Measurements from ENCODE around the gene C1orf226.

- TF ChIP-seq MAX (IDR thresholded peaks at IDR 0.05) (no peak), POLR2A (IDR thresholded peaks at IDR 0.05; ENCODE audit: borderline replicate concordance, extremely low read depth, insufficient read depth, insufficient read length) (no peak), ZNF274 (IDR thresholded peaks at IDR 0.05; ENCODE audit: low read depth, low read length) (no peak), RAD21 (IDR thresholded peaks at IDR 0.05; ENCODE audit: low read depth) (peak; percentile 93), JUND (IDR thresholded peaks at IDR 0.05) (no peak)
- TF ChIP-seq, protein P1, sequence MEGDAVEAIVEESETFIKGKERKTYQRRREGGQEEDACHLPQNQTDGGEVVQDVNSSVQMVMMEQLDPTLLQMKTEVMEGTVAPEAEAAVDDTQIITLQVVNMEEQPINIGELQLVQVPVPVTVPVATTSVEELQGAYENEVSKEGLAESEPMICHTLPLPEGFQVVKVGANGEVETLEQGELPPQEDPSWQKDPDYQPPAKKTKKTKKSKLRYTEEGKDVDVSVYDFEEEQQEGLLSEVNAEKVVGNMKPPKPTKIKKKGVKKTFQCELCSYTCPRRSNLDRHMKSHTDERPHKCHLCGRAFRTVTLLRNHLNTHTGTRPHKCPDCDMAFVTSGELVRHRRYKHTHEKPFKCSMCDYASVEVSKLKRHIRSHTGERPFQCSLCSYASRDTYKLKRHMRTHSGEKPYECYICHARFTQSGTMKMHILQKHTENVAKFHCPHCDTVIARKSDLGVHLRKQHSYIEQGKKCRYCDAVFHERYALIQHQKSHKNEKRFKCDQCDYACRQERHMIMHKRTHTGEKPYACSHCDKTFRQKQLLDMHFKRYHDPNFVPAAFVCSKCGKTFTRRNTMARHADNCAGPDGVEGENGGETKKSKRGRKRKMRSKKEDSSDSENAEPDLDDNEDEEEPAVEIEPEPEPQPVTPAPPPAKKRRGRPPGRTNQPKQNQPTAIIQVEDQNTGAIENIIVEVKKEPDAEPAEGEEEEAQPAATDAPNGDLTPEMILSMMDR (IDR thresholded peaks at IDR 0.05 in 2 of 3, conservative IDR thresholded peaks at IDR 0.05 in 1 of 3; ENCODE audit: borderline replicate concordance in 1 of 3, insufficient read depth in 1 of 3, low read depth in 2 of 3, low read length in 2 of 3) = peak; percentile 76 to 86 (median 82)
Measured at GRCh38 chr1:162391790-162392563, 10.4 kb downstream of the C1orf226 start.

All from HCT116 (cell line).